GM12878 (cell line): ENCODE results near the gene LAMP5. TPM values are rescaled to one million over a fixed set of nuclear protein-coding genes. Genes with fewer than 3 reads are reported as not detected.

Experiments
- ATAC-seq: fragments of 200-7000 bp; cut with Tn5 transposase; 3 replicates; pipeline ENCODE4 v1.9.1; 2020; ENCODE audit warnings: mild to moderate bottlenecking, moderate library complexity
- BruUV-seq: library from RNA; stranded (reverse); fragments of 400-500 nt; replicated peaks from 2 replicates; lab custom pipeline; 2021; lab: Mats Ljungman, UMichigan
- CTCF ChIA-PET: fragments of 300-600 bp; sonication (Branson Sonifier 250); formaldehyde crosslinking; extraction: SDS; loops from one replicate; lab custom pipeline; 2021; ENCODE audit warnings: inconsistent platforms; lab: Yijun Ruan, JAX
- POLR2A ChIA-PET: fragments of 350-600 bp; formaldehyde crosslinking; extraction: SDS; loops from one replicate; lab custom pipeline; 2021; ENCODE audit warnings: inconsistent platforms; lab: Charles Lee
- RAD21 ChIA-PET: fragments of 300-600 bp; sonication (Branson Sonifier 250); formaldehyde crosslinking; loops from one replicate; lab custom pipeline; 2023; ENCODE audit warnings: antibody characterized with exemption; ENCODE audit not compliant: unreplicated experiment; lab: Charles Lee
- SMC1A ChIA-PET: fragments of 300-600 bp; sonication (Branson Sonifier 250); formaldehyde crosslinking; loops from one replicate; lab custom pipeline; 2023; ENCODE audit not compliant: unreplicated experiment, uncharacterized antibody; lab: Charles Lee
- DNase-seq: peaks from one replicate; pipeline ENCODE4 v3.0.0-alpha.2; 2011; ENCODE audit warnings: low read depth, low spot score
- FAIRE-seq: peaks from 3 replicates; lab custom pipeline; 2011; peaks lifted over from hg19 to GRCh38; lab: Jason Lieb, UNC
- H2AFZ ChIP-seq: 2 replicates; pipeline ENCODE4 v1.6.0; 2011; ENCODE audit warnings: low read depth, low read length, control low read depth; ENCODE audit not compliant: control insufficient read depth
- H3K27ac ChIP-seq: 2 replicates; pipeline ENCODE4 v1.5.1; 2011; ENCODE audit warnings: control low read depth; ENCODE audit not compliant: control insufficient read depth, insufficient read depth
- H3K27me3 ChIP-seq, 2 experiments: replicated peaks in 1 of 2; 2 replicates each; pipeline versions ENCODE4 v1.6.0 to v1.6.1; 2011; ENCODE audit warnings: low read length in 1 of 2; ENCODE audit not compliant: control insufficient read depth in 2 of 2, insufficient read depth in 2 of 2
- H3K36me3 ChIP-seq, 2 experiments: 2 replicates each; pipeline ENCODE4 v1.5.1; 2011; ENCODE audit warnings: low read length in 1 of 2; ENCODE audit not compliant: control insufficient read depth in 2 of 2, insufficient read depth in 2 of 2
- H3K4me1 ChIP-seq: 2 replicates; pipeline ENCODE4 v1.6.1; 2011; ENCODE audit warnings: mild to moderate bottlenecking, low read length, moderate library complexity, mixed read lengths; ENCODE audit not compliant: control insufficient read depth, insufficient read depth
- H3K4me2 ChIP-seq: 2 replicates; pipeline ENCODE4 v1.6.0; 2011; ENCODE audit warnings: control low read depth; ENCODE audit not compliant: control insufficient read depth, insufficient read depth
- H3K4me3 ChIP-seq: fragments of 200-600 bp; sonication (generic); 2 replicates; pipeline ENCODE4 v1.5.1; 2016
- H3K79me2 ChIP-seq: 2 replicates; pipeline ENCODE4 v1.6.0; 2011; ENCODE audit warnings: low read length; ENCODE audit not compliant: control insufficient read depth, insufficient read depth
- H3K9ac ChIP-seq: 2 replicates; pipeline ENCODE4 v1.8.0; 2011; ENCODE audit warnings: low read length, control low read depth, mixed read lengths; ENCODE audit not compliant: control insufficient read depth, insufficient read depth
- H3K9me3 ChIP-seq: replicated peaks from 3 replicates; pipeline ENCODE4 v1.5.1; 2011; ENCODE audit warnings: mild to moderate bottlenecking, low read length; ENCODE audit not compliant: control insufficient read depth, insufficient read depth
- H4K20me1 ChIP-seq: 2 replicates; pipeline ENCODE4 v1.6.0; 2011; ENCODE audit not compliant: control insufficient read depth, insufficient read depth
- BMI1 ChIP-seq: fragments of 450-650 bp; IDR thresholded peaks from 2 replicates; pipeline ENCODE4 v1.6.1; 2016; ENCODE audit warnings: mild to moderate bottlenecking, moderate library complexity, borderline replicate concordance
- BRCA1 ChIP-seq: IDR thresholded peaks from 2 replicates; pipeline ENCODE4 v1.6.1; 2011; ENCODE audit warnings: low read depth, low read length, improper control_type of control experiment
- CBX3 ChIP-seq: fragments of 200-600 bp; sonication (generic); IDR thresholded peaks from 2 replicates; pipeline ENCODE4 v1.6.1; 2016; ENCODE audit warnings: low read depth, borderline replicate concordance
- CBX5 ChIP-seq: sonication (generic); IDR thresholded peaks from 2 replicates; pipeline ENCODE4 v1.6.1; 2016; ENCODE audit warnings: low read depth, moderate library complexity, mild to moderate bottlenecking, inconsistent platforms
- IKZF1 ChIP-seq: fragments of 450-650 bp; conservative IDR thresholded peaks from 2 replicates; pipeline ENCODE4 v1.6.1; 2017; ENCODE audit warnings: antibody characterized with exemption, mild to moderate bottlenecking
- JUNB ChIP-seq: IDR thresholded peaks from 2 replicates; pipeline ENCODE4 v1.6.1; 2016; ENCODE audit warnings: antibody characterized with exemption, mild to moderate bottlenecking
- NFIC ChIP-seq: IDR thresholded peaks from 2 replicates; pipeline ENCODE4 v1.6.1; 2012; ENCODE audit warnings: low read depth, mild to moderate bottlenecking, inconsistent platforms, low read length, moderate library complexity
- POLR2A ChIP-seq: IDR thresholded peaks from 2 replicates; pipeline ENCODE4 v1.6.1; 2011; ENCODE audit warnings: low read depth, mild to moderate bottlenecking, low read length
- STAT3 ChIP-seq: IDR thresholded peaks from 2 replicates; pipeline ENCODE4 v1.6.1; 2011; ENCODE audit warnings: low read depth, low read length, improper control_type of control experiment
- TCF7 ChIP-seq: IDR thresholded peaks from 2 replicates; pipeline ENCODE4 v1.6.1; 2014; ENCODE audit warnings: antibody characterized with exemption, borderline replicate concordance
- WRNIP1 ChIP-seq: IDR thresholded peaks from 2 replicates; pipeline ENCODE4 v1.6.1; 2011; ENCODE audit warnings: low read depth, low read length, improper control_type of control experiment, borderline replicate concordance
- WGBS: methylation state at CpG from one replicate; pipeline ENCODE4 v1.1.6; 2016; ENCODE audit warnings: low lambda C conversion rate; ENCODE audit not compliant: insufficient replicate concordance, insufficient coverage; ENCODE audit errors: missing lambda C conversion rate; 5-methylcytosine and 5-hydroxymethylcytosine counted together
- in situ Hi-C: fragments of 300-500 bp; cut with MboI; formaldehyde crosslinking; loops from 9 replicates; pipeline ENCODE4 v1.14.3; 2018; ENCODE audit warnings: mixed read lengths
- intact Hi-C: fragments of 100-400 bp; cut with micrococcal nuclease; formaldehyde crosslinking; loops from one replicate; pipeline ENCODE4 v1.14.2; 2022; ENCODE audit not compliant: unreplicated experiment
- polyA plus RNA-seq, 11 experiments: library from polyadenylated mRNA; depleted of rRNA in 4 of 11; unstranded in 6 of 11; stranded (reverse) in 5 of 11; fragments of >200 nt; fragmentation: Nextera tagmentation in 4 of 11; fragmentation: Illumina TruSeq in 1 of 11; extraction: Ambion mirVana in 4 of 11; extraction: Trizol in 1 of 11; gene quantifications; 1 replicate in 1 of 11; 2 replicates in 10 of 11; pipeline versions ENCODE4 v1.2.1 to v1.2.3, GENCODE V29; 2011 to 2016; ENCODE audit warnings: inconsistent platforms in 2 of 11, missing spikeins in 2 of 11, low read depth in 1 of 11
- total RNA-seq, 4 experiments: library from RNA; depleted of rRNA in 3 of 4; stranded (reverse); fragments of >200 nt in 3 of 4; fragmentation: Illumina TruSeq in 1 of 4; extraction: Trizol in 1 of 4; gene quantifications; 2 replicates each; pipeline versions ENCODE4 v1.2.1 to v1.2.3, GENCODE V29; 2013 to 2021
- TF ChIP-seq, protein P1 (sequence below): fragments of 150-350 bp; IDR thresholded peaks from 2 replicates; pipeline ENCODE4 v1.6.1; 2014; ENCODE audit warnings: mild to moderate bottlenecking, low read depth, low read length
- TF ChIP-seq, protein P2 (sequence below): IDR thresholded peaks from 2 replicates; pipeline ENCODE4 v1.6.1; 2012; ENCODE audit warnings: improper control_type of control experiment, low read depth, low read length; ENCODE audit not compliant: insufficient replicate concordance
- TF ChIP-seq, protein P3 (sequence below), 3 experiments: IDR thresholded peaks in 2 of 3; conservative IDR thresholded peaks in 1 of 3; 2 replicates each; pipeline ENCODE4 v1.5.1; 2011; ENCODE audit warnings: low read depth in 3 of 3, low read length in 3 of 3, mild to moderate bottlenecking in 3 of 3, control low read depth in 2 of 3, moderate library complexity in 2 of 3, inconsistent platforms in 1 of 3, mixed read lengths in 1 of 3; ENCODE audit not compliant: control insufficient read depth in 2 of 3, insufficient read depth in 1 of 3; ENCODE audit errors: extremely low read depth in 1 of 3
- TF ChIP-seq, protein P4 (sequence below): fragments of 450-650 bp; IDR thresholded peaks from 2 replicates; pipeline ENCODE4 v1.6.1; 2017; ENCODE audit warnings: borderline replicate concordance

LAMP5 gene
- total and polyA plus RNA-seq, 10 of the 15 experiments (the other 5 are each of a cell fraction or from before 2014, with no cell fraction given): 0.10 to 0.56 (median 0.49) TPM; not detected in 1

DNA sequence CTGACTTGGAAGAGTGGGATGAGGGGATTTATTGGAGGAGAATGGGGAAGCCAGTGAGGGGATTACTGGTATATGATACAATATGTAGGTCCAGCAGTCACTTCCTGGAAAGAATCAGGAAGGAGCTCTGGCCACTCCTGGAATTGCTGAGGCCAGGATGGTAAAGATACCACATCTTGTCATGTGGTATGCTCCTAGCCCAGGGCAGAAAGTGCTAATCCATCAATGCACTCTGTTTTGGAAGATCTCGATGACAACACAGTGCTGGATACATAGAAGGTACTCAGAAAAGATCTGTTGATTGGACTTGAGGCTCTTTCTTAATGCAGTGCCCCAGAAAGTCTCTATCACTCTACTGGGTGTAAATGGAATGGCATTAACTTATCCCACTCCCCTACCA lies 52.6 kb downstream of the LAMP5 start:
- H3K79me2 ChIP-seq: no peaks in the 10 kb centered on the region
- FAIRE-seq: no peak
- peaks cover 0 to 2% of the 10 kb centered on the region in 2 experiments; a peak in 3 of 4 replicates for H3K27me3 ChIP-seq
- no peak for DNase-seq
- ChIA-PET RAD21 (no interaction called here), CTCF (no interaction called here), SMC1A (no interaction called here), POLR2A (no interaction called here)
- no peak overlapping the region for H3K4me2 ChIP-seq
- H2AFZ ChIP-seq: no peak overlapping the region
- WGBS: 0% methylated on average over 1 of the region's 1 CpG
- no peaks in the 10 kb centered on the region for H3K36me3 ChIP-seq
- H3K9me3 ChIP-seq: no peaks in the 10 kb centered on the region
- intact Hi-C loops (no loop called here), in situ Hi-C loops (no loop called here)
- ATAC-seq: no peak
- no peaks in the 10 kb centered on the region for H4K20me1 ChIP-seq
- no peak overlapping the region for H3K4me3 ChIP-seq
- no peaks in the 10 kb centered on the region for H3K4me1 ChIP-seq
- no TSS peak for BruUV-seq
- no peak overlapping the region for H3K27ac ChIP-seq
- H3K9ac ChIP-seq: no peak overlapping the region
- TF ChIP-seq, protein P1, sequence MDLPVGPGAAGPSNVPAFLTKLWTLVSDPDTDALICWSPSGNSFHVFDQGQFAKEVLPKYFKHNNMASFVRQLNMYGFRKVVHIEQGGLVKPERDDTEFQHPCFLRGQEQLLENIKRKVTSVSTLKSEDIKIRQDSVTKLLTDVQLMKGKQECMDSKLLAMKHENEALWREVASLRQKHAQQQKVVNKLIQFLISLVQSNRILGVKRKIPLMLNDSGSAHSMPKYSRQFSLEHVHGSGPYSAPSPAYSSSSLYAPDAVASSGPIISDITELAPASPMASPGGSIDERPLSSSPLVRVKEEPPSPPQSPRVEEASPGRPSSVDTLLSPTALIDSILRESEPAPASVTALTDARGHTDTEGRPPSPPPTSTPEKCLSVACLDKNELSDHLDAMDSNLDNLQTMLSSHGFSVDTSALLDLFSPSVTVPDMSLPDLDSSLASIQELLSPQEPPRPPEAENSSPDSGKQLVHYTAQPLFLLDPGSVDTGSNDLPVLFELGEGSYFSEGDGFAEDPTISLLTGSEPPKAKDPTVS: no peak
- TF ChIP-seq BRCA1: no peak
- TF ChIP-seq BMI1: no peak
- no peak for TF ChIP-seq NFIC
- no peak for TF ChIP-seq CBX3
- TF ChIP-seq WRNIP1: no peak
- TF ChIP-seq, protein P2, sequence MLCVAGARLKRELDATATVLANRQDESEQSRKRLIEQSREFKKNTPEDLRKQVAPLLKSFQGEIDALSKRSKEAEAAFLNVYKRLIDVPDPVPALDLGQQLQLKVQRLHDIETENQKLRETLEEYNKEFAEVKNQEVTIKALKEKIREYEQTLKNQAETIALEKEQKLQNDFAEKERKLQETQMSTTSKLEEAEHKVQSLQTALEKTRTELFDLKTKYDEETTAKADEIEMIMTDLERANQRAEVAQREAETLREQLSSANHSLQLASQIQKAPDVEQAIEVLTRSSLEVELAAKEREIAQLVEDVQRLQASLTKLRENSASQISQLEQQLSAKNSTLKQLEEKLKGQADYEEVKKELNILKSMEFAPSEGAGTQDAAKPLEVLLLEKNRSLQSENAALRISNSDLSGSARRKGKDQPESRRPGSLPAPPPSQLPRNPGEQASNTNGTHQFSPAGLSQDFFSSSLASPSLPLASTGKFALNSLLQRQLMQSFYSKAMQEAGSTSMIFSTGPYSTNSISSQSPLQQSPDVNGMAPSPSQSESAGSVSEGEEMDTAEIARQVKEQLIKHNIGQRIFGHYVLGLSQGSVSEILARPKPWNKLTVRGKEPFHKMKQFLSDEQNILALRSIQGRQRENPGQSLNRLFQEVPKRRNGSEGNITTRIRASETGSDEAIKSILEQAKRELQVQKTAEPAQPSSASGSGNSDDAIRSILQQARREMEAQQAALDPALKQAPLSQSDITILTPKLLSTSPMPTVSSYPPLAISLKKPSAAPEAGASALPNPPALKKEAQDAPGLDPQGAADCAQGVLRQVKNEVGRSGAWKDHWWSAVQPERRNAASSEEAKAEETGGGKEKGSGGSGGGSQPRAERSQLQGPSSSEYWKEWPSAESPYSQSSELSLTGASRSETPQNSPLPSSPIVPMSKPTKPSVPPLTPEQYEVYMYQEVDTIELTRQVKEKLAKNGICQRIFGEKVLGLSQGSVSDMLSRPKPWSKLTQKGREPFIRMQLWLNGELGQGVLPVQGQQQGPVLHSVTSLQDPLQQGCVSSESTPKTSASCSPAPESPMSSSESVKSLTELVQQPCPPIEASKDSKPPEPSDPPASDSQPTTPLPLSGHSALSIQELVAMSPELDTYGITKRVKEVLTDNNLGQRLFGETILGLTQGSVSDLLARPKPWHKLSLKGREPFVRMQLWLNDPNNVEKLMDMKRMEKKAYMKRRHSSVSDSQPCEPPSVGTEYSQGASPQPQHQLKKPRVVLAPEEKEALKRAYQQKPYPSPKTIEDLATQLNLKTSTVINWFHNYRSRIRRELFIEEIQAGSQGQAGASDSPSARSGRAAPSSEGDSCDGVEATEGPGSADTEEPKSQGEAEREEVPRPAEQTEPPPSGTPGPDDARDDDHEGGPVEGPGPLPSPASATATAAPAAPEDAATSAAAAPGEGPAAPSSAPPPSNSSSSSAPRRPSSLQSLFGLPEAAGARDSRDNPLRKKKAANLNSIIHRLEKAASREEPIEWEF: no peak
- no peak for TF ChIP-seq CBX5
- TF ChIP-seq, protein P3, sequence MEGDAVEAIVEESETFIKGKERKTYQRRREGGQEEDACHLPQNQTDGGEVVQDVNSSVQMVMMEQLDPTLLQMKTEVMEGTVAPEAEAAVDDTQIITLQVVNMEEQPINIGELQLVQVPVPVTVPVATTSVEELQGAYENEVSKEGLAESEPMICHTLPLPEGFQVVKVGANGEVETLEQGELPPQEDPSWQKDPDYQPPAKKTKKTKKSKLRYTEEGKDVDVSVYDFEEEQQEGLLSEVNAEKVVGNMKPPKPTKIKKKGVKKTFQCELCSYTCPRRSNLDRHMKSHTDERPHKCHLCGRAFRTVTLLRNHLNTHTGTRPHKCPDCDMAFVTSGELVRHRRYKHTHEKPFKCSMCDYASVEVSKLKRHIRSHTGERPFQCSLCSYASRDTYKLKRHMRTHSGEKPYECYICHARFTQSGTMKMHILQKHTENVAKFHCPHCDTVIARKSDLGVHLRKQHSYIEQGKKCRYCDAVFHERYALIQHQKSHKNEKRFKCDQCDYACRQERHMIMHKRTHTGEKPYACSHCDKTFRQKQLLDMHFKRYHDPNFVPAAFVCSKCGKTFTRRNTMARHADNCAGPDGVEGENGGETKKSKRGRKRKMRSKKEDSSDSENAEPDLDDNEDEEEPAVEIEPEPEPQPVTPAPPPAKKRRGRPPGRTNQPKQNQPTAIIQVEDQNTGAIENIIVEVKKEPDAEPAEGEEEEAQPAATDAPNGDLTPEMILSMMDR (IDR thresholded peaks at IDR 0.05 in 2 of 3, conservative IDR thresholded peaks at IDR 0.05 in 1 of 3; ENCODE audit: control insufficient read depth in 2 of 3, extremely low read depth in 1 of 3, insufficient read depth in 1 of 3, low read depth in 3 of 3, low read length in 3 of 3): no peak
- TF ChIP-seq STAT3: no peak
- no peak for TF ChIP-seq JUNB
- TF ChIP-seq IKZF1: no peak
- no peak for TF ChIP-seq TCF7
- TF ChIP-seq, protein P4, sequence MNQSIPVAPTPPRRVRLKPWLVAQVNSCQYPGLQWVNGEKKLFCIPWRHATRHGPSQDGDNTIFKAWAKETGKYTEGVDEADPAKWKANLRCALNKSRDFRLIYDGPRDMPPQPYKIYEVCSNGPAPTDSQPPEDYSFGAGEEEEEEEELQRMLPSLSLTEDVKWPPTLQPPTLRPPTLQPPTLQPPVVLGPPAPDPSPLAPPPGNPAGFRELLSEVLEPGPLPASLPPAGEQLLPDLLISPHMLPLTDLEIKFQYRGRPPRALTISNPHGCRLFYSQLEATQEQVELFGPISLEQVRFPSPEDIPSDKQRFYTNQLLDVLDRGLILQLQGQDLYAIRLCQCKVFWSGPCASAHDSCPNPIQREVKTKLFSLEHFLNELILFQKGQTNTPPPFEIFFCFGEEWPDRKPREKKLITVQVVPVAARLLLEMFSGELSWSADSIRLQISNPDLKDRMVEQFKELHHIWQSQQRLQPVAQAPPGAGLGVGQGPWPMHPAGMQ: no peak
- TF ChIP-seq POLR2A: no peak
